GM19372 (cell line): ENCODE measurements around the gene AQR.

Source experiments
- ATAC-seq: cut with Tn5 transposase; IDR thresholded peaks from one replicate; pipeline ENCODE4 v1.9.1; 2021; ENCODE audit warnings: mild to moderate bottlenecking, low read depth, moderate library complexity; ENCODE audit not compliant: unreplicated experiment

Gene AQR

GRCh38 chr15:34969340-34970097, at the start of gene AQR:
Gene AQR, minus strand, starts transcription at chr15:34969742. Its CDS starts 129 bp downstream, at chr15:34969613.
- ATAC-seq = peak; percentile 98

- ATAC-seq = no peak
Observed at GRCh38 chr15:35014241-35014640, 44.7 kb upstream of the AQR start.

- no peak for ATAC-seq
Observed at GRCh38 chr15:35013370-35013769, 43.8 kb upstream of the AQR start.

GRCh38 chr15:35007397-35007796, 37.9 kb upstream of the AQR start:
- ATAC-seq = no peak

GRCh38 chr15:35005933-35006332, 36.4 kb upstream of the AQR start:
- ATAC-seq = no peak

GRCh38 chr15:35003928-35004327, 34.4 kb upstream of the AQR start:
- ATAC-seq = no peak

- no peak for ATAC-seq
Observed at GRCh38 chr15:35000511-35000910, 31.0 kb upstream of the AQR start.

GRCh38 chr15:34999906-35000305, 30.4 kb upstream of the AQR start:
- no peak for ATAC-seq

GRCh38 chr15:34994925-34995324, 25.4 kb upstream of the AQR start:
- ATAC-seq = no peak

GRCh38 chr15:34993877-34994276, 24.3 kb upstream of the AQR start:
- peak; percentile 83 for ATAC-seq

GRCh38 chr15:34993412-34993811, 23.9 kb upstream of the AQR start:
- ATAC-seq = no peak

- ATAC-seq = peak; percentile 76
Observed at GRCh38 chr15:34988027-34988902, 18.7 kb upstream of the AQR start, which contains the start of gene ZNF770. Gene ZNF770, minus strand, starts transcription at chr15:34988287. Its CDS starts 4,853 bp downstream, at chr15:34983434.

- ATAC-seq = no peak
Observed at GRCh38 chr15:34987609-34988026, 18.1 kb upstream of the AQR start.

- no peak for ATAC-seq
Observed at GRCh38 chr15:34986771-34987480, 17.4 kb upstream of the AQR start.

GRCh38 chr15:34986326-34986725, 16.8 kb upstream of the AQR start:
- no peak for ATAC-seq

- no peak for ATAC-seq
Observed at GRCh38 chr15:34984889-34985630, 15.5 kb upstream of the AQR start.

- no peak for ATAC-seq
Observed at GRCh38 chr15:34976743-34977142, 7.2 kb upstream of the AQR start.

GRCh38 chr15:34976073-34976472, 6.5 kb upstream of the AQR start:
- ATAC-seq = no peak

GRCh38 chr15:34973512-34973911, 4.0 kb upstream of the AQR start:
- no peak for ATAC-seq

- peak; percentile 9 for ATAC-seq
Observed at GRCh38 chr15:34970098-34970643, 629 bp upstream of the AQR start.
